ENCODE data around the gene SULT1B1.

SULT1B1 gene

GRCh38 chr4:69697536-69698242 is 62.7 kb downstream of the SULT1B1 start:
- no peak for DNase-seq (ENCODE audit: low read depth)

- DNase-seq (ENCODE audit: low read depth) = no peak
These were observed 70.8 kb downstream of the SULT1B1 start for GRCh38 chr4:69689599-69689998.

GRCh38 chr4:69684804-69685203 is 75.6 kb downstream of the SULT1B1 start:
- DNase-seq (ENCODE audit: low read depth) = no peak
